DOHH2 (cell line): ENCODE data around the gene F2R.
"Not testable (repeated sequence)": the region's sequence is repeated elsewhere in the genome, so short reads cannot be mapped to it uniquely, and the experiment has no call there.

Experiments used
- H3F3A ChIP-seq: fragments of 200-600 bp; sonication (generic), shearing (Covaris generic); 2 replicates; pipeline ENCODE4 v1.6.0; 2016; ENCODE audit warnings: antibody characterized with exemption, mild to moderate bottlenecking; ENCODE audit not compliant: control insufficient read depth, insufficient read depth
- H3K27ac ChIP-seq: fragments of 200-600 bp; sonication (generic); 2 replicates; pipeline ENCODE4 v1.5.1; 2014; ENCODE audit warnings: low read depth, mild to moderate bottlenecking, low read length, moderate library complexity
- H3K27me3 ChIP-seq: fragments of 200-600 bp; sonication (generic); 2 replicates; pipeline ENCODE4 v1.6.1; 2014; ENCODE audit warnings: mild to moderate bottlenecking, low read length, mixed read lengths; ENCODE audit not compliant: control insufficient read depth
- H3K36me3 ChIP-seq: fragments of 200-600 bp; sonication (generic); 2 replicates; pipeline ENCODE4 v1.6.1; 2014; ENCODE audit warnings: mild to moderate bottlenecking, low read length, moderate library complexity, mixed read lengths; ENCODE audit not compliant: control insufficient read depth
- H3K4me1 ChIP-seq: fragments of 200-600 bp; sonication (generic); 2 replicates; pipeline ENCODE4 v1.6.1; 2014; ENCODE audit warnings: mild to moderate bottlenecking, low read length, mixed read lengths; ENCODE audit not compliant: control insufficient read depth
- H3K4me2 ChIP-seq: fragments of 200-600 bp; sonication (generic); 2 replicates; pipeline ENCODE4 v1.6.0; 2014; ENCODE audit warnings: mild to moderate bottlenecking, low read length, moderate library complexity
- H3K4me3 ChIP-seq: fragments of 200-600 bp; sonication (generic); 2 replicates; pipeline ENCODE4 v1.5.1; 2014; ENCODE audit warnings: mild to moderate bottlenecking, low read length, mixed read lengths
- H3K79me2 ChIP-seq: fragments of 200-600 bp; sonication (generic); 2 replicates; pipeline ENCODE4 v1.6.1; 2014; ENCODE audit warnings: mild to moderate bottlenecking, low read length, mixed read lengths; ENCODE audit not compliant: control insufficient read depth
- H3K9me2 ChIP-seq: fragments of 200-600 bp; sonication (generic); replicated peaks from 2 replicates; pipeline ENCODE4 v1.6.1; 2014; ENCODE audit warnings: mild to moderate bottlenecking, low read length, mixed read lengths; ENCODE audit not compliant: control insufficient read depth
- H3K9me3 ChIP-seq: fragments of 200-600 bp; sonication (generic); 2 replicates; pipeline ENCODE4 v1.6.1; 2014; ENCODE audit warnings: antibody characterized with exemption, low read length, mixed read lengths; ENCODE audit not compliant: control insufficient read depth, insufficient read depth
- H4K20me1 ChIP-seq: fragments of 200-600 bp; sonication (generic); 2 replicates; pipeline ENCODE4 v1.6.0; 2014; ENCODE audit warnings: low read depth, mild to moderate bottlenecking, antibody characterized with exemption, low read length, moderate library complexity; ENCODE audit not compliant: control insufficient read depth, insufficient read depth
- CTCF ChIP-seq: fragments of 200-600 bp; sonication (generic); IDR thresholded peaks from one replicate; pipeline ENCODE4 v1.5.1; 2014; ENCODE audit warnings: antibody characterized with exemption, mild to moderate bottlenecking, low read depth, low read length; ENCODE audit not compliant: poor library complexity, severe bottlenecking
- EZH2phosphoT487 ChIP-seq: fragments of 200-600 bp; sonication (generic); IDR thresholded peaks from 2 replicates; pipeline ENCODE4 v1.6.1; 2017; ENCODE audit warnings: borderline replicate concordance, mild to moderate bottlenecking, antibody characterized with exemption, low read length, moderate library complexity, mixed read lengths

The F2R gene

GRCh38 chr5:76771705-76772405 lies 55.9 kb downstream of the F2R start:
- Histone ChIP-seq H3K9me3 (no peaks in the 10 kb centered on the region), H3K4me2 (no peak overlapping the region), H3K4me1 (peaks cover 4% of the 10 kb centered on the region; the same call in 1 of the 2 replicates), H3K9me2 (no peaks in the 10 kb centered on the region), H3K27ac (no peak overlapping the region), H3K36me3 (no peaks in the 10 kb centered on the region), H3K79me2 (no peaks in the 10 kb centered on the region), H3K27me3 (no peaks in the 10 kb centered on the region), H3F3A (no peaks in the 10 kb centered on the region), H4K20me1 (no peaks in the 10 kb centered on the region), H3K4me3 (no peak overlapping the region)
- TF ChIP-seq CTCF, result no peak
- TF ChIP-seq EZH2phosphoT487, result no peak

GRCh38 chr5:76775921-76776320 lies 60.0 kb downstream of the F2R start:
- no peaks in the 10 kb centered on the region for H3F3A ChIP-seq
- no peaks in the 10 kb centered on the region for H3K9me2 ChIP-seq
- no peaks in the 10 kb centered on the region for H3K27me3 ChIP-seq
- no peaks in the 10 kb centered on the region for H3K9me3 ChIP-seq
- no peak for TF ChIP-seq CTCF
- no peak for TF ChIP-seq EZH2phosphoT487
- no peaks in the 10 kb centered on the region for H3K79me2 ChIP-seq
- H4K20me1 ChIP-seq, result no peaks in the 10 kb centered on the region
- H3K4me3 ChIP-seq, result no peak overlapping the region
- no peak overlapping the region for H3K27ac ChIP-seq
- H3K4me2 ChIP-seq, result no peak overlapping the region
- H3K4me1 ChIP-seq, result peaks cover 4% of the 10 kb centered on the region; the same call in 1 of the 2 replicates
- H3K36me3 ChIP-seq, result no peaks in the 10 kb centered on the region

DNA sequence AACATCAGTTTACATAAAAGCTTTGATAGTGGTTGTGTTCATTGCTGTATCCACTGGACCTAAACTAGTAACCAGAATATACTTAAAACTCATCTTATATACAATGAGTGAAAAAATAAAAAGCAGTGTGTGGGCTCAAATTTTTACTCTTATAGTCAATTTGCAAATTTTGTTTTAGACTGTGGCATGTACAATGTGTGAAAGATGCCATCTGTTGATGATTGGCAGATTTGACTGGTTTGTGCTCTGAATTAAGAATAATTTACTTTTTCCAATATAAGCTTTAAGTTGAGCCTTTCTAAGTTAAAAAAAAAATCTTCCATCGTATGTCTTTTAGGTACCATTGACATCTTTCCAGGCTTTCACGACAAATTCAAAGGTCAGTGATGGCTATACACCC lies 60.5 kb downstream of the F2R start:
- Histone ChIP-seq H3K9me2 (no peaks in the 10 kb centered on the region), H3K27me3 (no peaks in the 10 kb centered on the region), H3K4me2 (no peak overlapping the region), H3K4me3 (no peak overlapping the region), H3K36me3 (no peaks in the 10 kb centered on the region), H4K20me1 (no peaks in the 10 kb centered on the region), H3F3A (no peaks in the 10 kb centered on the region), H3K4me1 (peaks cover 4% of the 10 kb centered on the region; the same call in 1 of the 2 replicates), H3K79me2 (no peaks in the 10 kb centered on the region), H3K27ac (no peak overlapping the region), H3K9me3 (no peaks in the 10 kb centered on the region)
- TF ChIP-seq EZH2phosphoT487 (no peak), CTCF (no peak)

DNA sequence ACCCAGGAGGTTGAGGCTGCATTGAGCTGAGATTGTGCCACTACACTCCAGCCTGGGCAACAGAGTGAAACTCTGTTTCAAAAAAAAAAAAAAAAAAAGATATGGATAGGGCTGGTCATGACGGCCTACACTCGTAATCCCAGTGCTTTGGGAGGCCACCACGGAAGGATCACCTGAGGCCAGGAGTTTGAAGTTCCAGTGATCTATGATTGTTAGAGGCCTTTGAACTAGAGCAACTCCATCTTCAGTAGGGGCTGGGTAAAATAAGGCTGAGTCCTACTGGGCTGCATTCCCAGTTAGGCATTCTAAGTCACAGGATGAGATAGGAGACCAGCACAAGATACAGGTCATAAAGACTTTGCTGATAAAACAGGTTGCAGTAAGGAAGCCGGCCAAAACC lies 64.7 kb downstream of the F2R start:
- H3K79me2 ChIP-seq, H4K20me1 ChIP-seq, H3K4me1 ChIP-seq, H3K4me2 ChIP-seq, H3K27ac ChIP-seq, H3K4me3 ChIP-seq, H3K9me2 ChIP-seq, H3K36me3 ChIP-seq, H3K27me3 ChIP-seq, H3F3A ChIP-seq, H3K9me3 ChIP-seq: not testable (repeated sequence)
